GM12891 (cell line): ENCODE data around the gene CBR4.

Source experiments
- PAX5 ChIP-seq: IDR thresholded peaks from 2 replicates; pipeline ENCODE4 v1.6.1; 2011; ENCODE audit warnings: low read length, moderate library complexity, mild to moderate bottlenecking; ENCODE audit not compliant: insufficient read depth, severe bottlenecking
- POLR2A ChIP-seq: IDR thresholded peaks from 2 replicates; pipeline ENCODE4 v1.6.1; 2011; ENCODE audit warnings: low read depth, low read length, control low read depth
- POLR2AphosphoS5 ChIP-seq: IDR thresholded peaks from 2 replicates; pipeline ENCODE4 v1.6.1; 2011; ENCODE audit warnings: low read depth, low read length, control low read depth
- POU2F2 ChIP-seq: IDR thresholded peaks from 2 replicates; pipeline ENCODE4 v1.6.1; 2011; ENCODE audit warnings: low read depth, mild to moderate bottlenecking, control low read depth, low read length, moderate library complexity
- SPI1 ChIP-seq: IDR thresholded peaks from 2 replicates; pipeline ENCODE4 v1.6.1; 2011; ENCODE audit warnings: low read depth, low read length, control low read depth
- TAF1 ChIP-seq: IDR thresholded peaks from 2 replicates; pipeline ENCODE4 v1.6.1; 2011; ENCODE audit warnings: low read depth, low read length, control low read depth

GRCh38 chr4:169014586-169014985 is 4.5 kb upstream of the CBR4 start:
- TF ChIP-seq POLR2A, result no peak
- no peak for TF ChIP-seq POLR2AphosphoS5
- TF ChIP-seq TAF1, result no peak
- no peak for TF ChIP-seq SPI1
- TF ChIP-seq POU2F2, result no peak
- TF ChIP-seq PAX5, result no peak
